CD4-positive, alpha-beta T cell treated with Interleukin-4 for 4 hours (primary cell): Measurements from ENCODE around the gene NR1H3.
"Not testable (repeated sequence)": the region's sequence is repeated elsewhere in the genome, so short reads cannot be mapped to it uniquely, and the experiment has no call there.

Experiments
- DNase-seq: peaks from one replicate; pipeline ENCODE4 v3.0.0-alpha.2; 2020

The NR1H3 gene

DNA sequence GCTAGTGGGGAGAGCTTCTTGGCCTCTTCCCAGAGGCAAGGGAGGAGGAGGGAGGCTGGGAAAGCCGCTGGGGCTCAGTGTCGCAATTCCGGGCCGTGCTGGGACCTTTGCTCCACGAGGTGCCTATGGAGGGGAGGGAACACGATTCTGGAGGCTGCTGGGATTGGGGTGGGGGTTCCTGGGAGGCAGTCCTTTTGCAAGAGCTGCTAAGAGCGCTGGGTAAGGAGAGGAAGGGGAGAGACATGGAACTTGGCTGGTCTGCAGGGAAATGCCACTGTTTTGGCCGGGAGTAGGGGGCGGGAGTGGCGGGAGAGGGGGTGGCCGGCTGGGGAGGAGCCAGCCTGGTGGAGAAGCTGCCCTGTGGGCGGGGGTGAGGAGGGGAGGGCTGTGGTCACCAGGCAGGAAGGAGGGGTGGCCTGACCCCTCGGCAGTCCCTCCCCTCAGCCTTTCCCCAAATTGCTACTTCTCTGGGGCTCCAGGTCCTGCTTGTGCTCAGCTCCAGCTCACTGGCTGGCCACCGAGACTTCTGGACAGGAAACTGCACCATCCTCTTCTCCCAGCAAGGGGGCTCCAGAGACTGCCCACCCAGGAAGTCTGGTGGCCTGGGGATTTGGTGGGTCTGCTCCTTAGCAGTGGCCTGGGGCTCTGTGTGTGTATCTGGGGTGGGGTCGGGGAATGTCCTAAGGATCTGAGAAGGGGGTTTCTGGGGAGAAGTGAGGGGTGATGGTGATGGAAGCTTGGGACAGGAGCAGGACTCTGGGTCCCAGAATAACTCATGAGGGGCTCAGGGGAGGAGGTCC is at the start of gene NR1H3:
TSS of gene NR1H3 (plus strand) at position 480 of the 800 bp plus-strand sequence. CDS start 1,221 bp downstream, outside the sequence.
- no peak for DNase-seq

GRCh38 chr11:47208008-47208552 is 49.7 kb upstream of the NR1H3 start:
- DNase-seq = not testable (repeated sequence)

GRCh38 chr11:47208628-47209027 is 49.2 kb upstream of the NR1H3 start:
- DNase-seq = no peak

DNA sequence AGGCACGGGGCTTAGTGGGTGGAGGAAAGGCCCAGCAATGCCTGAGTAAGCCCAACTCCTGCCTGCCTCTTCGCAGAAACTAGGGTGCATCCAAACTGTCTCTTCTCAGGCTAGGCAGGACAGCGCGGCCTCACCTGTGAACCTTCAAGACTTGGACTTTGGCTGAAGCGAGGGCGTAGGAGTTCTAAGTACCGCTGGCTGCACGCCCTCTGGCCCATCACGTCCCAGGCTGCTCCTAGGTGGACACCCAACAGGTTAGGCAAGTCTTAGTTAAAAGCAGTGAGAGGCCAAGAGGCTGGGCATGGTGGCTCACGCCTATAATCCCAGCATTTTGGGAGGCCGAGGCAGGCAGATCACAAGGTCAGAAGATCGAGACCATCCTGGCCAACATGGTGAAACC is 44.9 kb upstream of the NR1H3 start:
- DNase-seq = no peak

DNA sequence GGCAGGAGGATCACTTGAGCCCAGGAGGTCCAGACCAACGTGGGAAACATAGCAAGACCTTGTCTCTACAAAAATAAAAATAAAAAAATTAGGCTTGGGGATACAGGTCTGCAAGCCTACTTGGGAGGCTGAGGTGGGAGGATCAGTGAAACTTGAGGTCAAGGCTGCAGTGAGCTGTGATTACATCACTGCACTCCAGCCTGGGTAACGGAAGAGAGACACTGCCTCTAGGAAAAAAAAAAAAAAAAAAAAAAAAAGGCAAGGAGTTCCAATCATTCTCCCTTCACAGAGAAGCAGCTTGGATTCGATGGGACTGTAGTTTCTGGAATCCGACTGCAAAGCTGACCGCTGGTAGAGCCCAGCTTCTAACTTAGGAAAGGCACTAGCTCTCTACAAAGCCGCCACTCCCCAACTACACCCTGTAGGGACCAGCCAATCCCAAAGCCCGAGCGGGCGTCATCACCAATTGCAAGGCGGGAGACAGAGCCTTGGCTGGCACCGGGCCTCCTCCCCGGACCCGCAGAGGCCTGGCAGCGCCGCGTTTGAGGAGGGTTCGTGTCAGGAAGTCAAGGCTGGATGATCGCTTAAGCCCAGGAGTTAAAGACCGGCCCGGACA is 43.7 kb upstream of the NR1H3 start:
- DNase-seq = peak; percentile 87

- peak; percentile 59 for DNase-seq
Measured at GRCh38 chr11:47215366-47215910, 42.4 kb upstream of the NR1H3 start.

DNA sequence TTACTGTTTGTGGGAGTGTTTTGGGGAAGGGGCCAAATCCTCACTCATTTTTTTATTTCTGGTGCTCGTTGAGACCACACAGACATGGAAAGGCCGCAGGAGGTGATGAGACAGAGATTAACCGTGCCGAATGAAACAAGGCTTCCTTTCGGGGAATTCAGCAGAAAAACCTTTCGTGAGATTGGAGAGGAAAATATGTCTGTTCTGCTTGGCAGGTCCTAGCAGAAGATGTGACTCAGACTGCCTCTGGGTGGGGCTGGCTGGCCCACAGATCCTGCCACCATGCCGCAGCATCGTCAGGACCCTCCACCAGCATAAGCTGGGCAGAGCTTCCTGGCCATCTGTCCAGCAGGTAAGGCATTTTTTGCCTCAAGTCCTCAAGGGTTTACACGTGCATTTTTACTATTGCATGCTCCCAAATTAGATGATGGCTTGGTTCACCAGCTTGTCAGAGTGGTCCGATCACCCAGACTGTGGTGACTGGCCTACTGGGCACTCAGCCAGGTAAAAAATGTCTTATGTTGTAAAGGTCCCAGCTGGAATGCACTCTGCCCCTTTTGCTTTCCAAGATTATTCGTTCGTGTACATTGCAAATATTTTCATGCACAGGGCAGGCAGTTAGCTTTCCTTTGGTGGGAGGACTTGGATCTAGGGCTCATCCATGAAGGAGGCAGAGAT is 41.5 kb upstream of the NR1H3 start:
- DNase-seq = peak; percentile 86

- DNase-seq = no peak
Measured at GRCh38 chr11:47220401-47220821, 37.4 kb upstream of the NR1H3 start.

GRCh38 chr11:47222696-47223095 is 35.1 kb upstream of the NR1H3 start:
- no peak for DNase-seq

GRCh38 chr11:47225552-47226400 is 32.0 kb upstream of the NR1H3 start:
- peak; percentile 17 for DNase-seq

- no peak for DNase-seq
Measured at GRCh38 chr11:47229161-47229560, 28.6 kb upstream of the NR1H3 start.

GRCh38 chr11:47233051-47233450 is 24.7 kb upstream of the NR1H3 start:
- DNase-seq = no peak

DNA sequence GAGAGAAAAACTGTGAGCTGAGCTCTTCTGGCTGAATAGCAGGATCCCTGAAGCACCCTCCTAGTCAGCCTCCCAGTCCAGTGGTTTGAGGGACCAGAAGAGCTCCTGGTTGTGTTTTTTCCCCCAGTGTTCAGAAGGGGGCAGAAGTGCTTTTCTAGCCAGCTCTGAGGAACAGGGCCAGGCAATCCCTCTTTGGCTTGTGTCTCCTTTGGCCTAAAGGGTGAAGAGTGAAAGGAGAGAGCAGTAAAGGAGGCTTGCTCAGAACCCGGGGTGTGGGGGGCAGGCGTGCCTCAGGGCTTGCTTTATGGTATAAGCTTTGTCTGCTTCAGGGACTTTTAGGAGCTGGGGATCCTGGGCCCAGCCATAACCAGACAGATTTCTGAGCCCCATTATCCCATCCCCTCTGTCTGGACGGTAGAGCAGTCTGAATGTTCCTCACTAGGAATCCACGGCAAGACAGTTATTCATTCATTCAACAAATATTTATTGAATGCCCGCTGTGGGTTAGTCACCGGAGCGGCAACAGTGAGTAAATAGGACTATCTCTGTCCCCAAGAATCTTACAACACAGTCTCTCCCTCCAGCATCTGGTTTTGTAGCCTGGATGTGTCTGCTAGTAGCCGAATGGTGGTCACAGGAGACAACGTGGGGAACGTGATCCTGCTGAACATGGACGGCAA is 23.7 kb upstream of the NR1H3 start:
- DNase-seq = no peak

GRCh38 chr11:47234669-47235100 is 23.1 kb upstream of the NR1H3 start:
- peak; percentile 64 for DNase-seq

GRCh38 chr11:47235163-47235562 is 22.6 kb upstream of the NR1H3 start:
- no peak for DNase-seq

GRCh38 chr11:47236482-47236881 is 21.3 kb upstream of the NR1H3 start:
- no peak for DNase-seq

- no peak for DNase-seq
Measured at GRCh38 chr11:47239852-47240251, 17.9 kb upstream of the NR1H3 start.

- no peak for DNase-seq
Measured at GRCh38 chr11:47241841-47242301, 15.9 kb upstream of the NR1H3 start.

DNA sequence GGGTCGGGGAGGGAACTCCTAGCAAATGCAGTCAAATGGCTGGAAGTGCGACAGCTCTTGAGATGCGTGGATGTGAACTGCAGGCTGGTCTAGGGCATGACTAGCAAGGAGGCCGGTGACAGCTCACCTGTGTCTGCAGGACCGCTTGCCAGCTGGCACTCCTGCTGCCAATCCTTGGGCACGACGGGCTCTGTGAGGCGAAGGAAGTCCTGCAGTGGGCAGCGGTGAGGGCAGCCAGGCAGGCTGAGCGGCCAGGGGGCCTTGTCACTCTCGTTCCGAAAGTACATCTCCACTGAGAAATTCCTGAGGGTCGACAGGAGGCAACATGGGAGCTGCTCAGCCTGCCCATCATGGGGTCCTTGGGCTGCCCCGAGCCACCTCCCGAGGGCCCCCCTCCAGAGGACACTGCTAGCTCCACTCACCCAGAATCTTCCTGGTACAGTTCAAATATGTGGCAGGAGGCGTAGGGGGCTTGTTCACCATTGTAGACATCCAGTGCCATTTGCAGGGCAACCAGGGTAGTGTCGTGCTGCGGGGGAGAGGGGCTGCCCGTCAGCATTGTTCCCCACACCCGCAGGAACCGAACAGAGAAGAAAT is 15.1 kb upstream of the NR1H3 start:
- DNase-seq = no peak

GRCh38 chr11:47243454-47243853 is 14.3 kb upstream of the NR1H3 start:
- DNase-seq = no peak
